ENCODE results near the gene OR1M1.

OR1M1 gene

DNA sequence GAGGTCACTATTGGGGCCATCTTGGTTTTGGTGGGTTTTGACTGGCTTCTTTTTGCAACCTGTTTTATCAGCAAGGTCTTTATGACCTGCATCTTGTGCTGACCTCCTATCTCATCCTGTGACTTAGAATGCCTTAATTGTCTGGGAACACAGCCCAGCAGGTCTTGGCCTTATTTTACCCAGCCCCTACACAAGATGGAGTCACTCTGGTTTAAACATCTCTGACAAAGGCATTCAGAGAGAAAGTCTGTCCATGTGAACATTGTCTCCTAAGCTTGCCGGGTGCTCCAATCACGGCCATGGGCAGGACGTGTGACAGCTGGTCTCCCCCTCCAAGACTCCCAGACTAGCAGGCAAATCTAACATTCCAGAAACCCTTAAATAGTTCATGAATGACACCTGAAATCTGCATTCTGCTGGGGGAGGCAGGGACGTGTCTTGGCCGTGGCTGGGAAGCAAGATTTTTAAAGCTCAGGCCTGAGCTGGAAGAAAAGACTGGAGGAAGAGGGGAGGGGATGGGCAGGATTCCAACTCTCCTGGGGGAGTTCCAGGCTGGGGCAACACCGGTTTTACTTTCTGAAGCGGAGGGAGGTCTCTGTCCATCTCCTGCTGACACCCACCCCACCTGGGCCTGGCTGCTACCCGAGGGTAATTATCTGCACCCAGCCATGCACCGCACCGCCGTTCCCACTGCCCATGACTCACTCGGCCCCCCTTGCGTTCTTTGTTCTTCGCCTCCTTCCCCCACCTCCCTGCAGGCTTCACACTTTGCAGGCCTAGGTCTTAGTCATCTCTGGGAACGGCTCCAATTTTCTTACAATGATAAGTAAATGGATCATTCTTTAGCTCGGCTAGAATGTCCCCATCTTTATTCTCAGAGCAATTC lies 11.6 kb upstream of the OR1M1 start:
- DNase-seq (ENCODE audit: low spot score), result peak; percentile 92

DNA sequence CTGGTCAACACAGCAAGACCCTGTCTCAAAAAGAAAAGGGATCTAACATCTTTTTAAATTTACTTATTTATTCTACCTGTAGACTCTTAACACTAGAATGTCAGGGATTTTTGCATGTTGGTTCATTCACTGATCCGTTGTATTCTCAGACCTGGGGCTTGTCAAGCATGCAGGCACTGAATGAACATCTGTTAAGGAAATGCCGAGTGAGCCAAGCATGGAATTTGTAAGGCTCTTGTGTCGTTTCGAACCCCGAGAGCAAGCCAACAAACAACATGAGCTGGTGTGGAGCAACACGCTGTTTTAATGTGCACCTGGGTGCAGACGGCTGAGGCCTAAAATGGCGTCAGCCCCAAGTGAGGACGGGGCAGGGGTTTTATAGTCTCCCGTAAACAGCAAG lies 10.0 kb upstream of the OR1M1 start:
- no peak for DNase-seq (ENCODE audit: low spot score)

DNA sequence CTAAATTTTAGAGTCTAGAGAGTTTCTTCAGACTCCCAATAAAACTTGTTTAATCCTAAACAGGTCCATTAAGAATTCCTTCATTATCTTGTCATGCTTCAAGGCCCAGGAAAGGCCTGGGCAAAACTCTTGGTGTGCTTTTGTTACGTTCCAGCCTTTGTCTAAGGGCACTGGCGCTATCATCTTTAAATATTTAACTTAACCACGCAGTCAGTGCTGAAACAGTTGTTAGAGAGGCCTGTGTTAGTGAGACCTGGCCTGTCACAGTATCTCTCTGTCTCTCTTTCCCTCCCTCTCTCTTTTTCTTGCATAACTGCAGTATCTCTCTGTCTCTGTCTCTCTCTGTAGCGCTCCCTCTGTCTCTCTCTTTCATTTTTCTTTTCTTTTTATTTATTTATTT lies 8.2 kb upstream of the OR1M1 start:
- no peak for DNase-seq (ENCODE audit: low spot score)

DNA sequence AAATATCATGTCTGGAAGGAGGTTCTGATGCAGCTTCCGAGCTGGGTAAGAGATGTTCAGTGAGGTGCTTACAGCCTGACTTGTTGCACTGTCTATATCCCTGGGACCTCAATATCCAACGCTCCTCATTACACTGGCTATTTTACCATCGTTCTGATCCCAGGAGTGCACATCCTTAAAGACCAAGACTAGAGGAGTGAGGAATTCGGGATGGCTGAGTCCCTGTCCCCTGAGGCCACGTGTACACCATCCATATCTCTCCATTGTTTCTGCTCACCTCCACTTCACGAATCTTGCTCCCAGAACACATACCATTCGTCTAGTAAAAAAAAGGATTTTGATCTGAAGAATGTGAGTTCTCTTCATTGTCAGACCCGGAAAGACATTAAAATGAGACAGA lies 20.5 kb downstream of the OR1M1 start, which contains the start of gene OR7G2:
Gene OR7G2 (minus strand): TSS at position 101 of the 400 bp plus-strand sequence. CDS start 4,232 bp downstream, outside the sequence.
- no peak for DNase-seq (ENCODE audit: low spot score)

DNA sequence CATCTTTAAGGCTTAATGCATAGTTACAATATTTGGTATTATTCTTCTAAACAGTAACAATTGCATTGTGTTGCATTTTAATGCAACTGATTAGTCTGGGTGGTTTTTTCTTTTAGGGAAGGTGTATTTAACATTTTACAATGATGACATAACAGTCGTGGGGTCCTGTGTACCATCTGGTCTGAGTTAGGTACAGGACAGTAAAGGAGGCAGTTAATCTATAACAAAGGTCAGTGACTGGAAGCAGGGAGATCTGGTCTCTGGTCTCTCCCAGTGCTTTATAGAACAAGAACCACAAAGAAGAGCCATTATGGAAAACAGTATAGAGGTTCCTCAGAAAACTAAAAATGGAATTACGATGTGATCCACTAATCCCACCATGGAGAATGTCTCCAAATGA lies 23.1 kb downstream of the OR1M1 start:
- DNase-seq (ENCODE audit: low spot score), result no peak

DNA sequence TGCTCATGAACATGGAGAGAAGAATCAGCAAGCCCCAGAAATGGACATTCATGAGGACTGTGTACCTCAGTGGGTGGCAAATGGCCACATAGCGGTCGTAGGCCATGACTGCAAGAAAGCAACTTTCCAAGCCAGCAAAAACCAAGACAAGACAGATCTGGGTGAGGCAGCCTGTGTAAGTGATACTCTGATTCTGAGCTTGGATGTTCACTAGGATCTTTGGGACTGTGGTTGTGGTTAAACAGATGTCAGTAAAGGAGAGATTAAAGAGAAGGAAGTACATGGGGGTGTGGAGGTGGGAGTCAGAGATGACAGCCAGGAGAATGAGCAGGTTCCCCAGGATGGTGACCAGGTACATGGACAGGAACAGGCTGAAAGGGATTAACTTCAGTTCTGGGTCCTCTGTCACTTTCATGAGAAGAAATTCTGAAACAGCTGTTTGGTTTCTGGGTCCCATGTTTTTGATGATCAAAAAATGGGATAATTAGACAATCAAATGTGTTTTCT lies 28.5 kb downstream of the OR1M1 start, which contains the start of gene OR7G1:
Gene OR7G1 (minus strand): TSS at position 457 of the 507 bp plus-strand sequence. CDS start 0 bp downstream, at position 457.
- DNase-seq (ENCODE audit: low spot score), result no peak

DNA sequence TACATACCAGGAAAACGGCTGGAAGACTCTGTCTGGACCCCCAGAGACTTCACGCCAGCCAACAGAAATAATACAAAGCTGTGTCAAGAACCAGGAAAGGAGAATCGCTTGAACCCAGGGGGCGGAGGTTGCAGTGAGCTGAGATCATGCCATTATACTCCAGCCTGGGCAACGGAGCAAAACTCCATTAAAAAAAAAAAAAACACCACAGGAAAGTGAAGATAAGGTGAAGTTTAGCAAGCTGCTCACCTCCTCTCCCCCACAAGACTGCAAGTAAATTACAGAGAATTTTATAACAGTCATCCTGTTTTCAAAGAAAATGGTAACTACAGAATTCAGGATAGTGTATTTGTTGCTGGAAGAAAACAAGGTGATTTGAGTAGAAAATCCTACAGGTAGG lies 29.7 kb downstream of the OR1M1 start:
- no peak for DNase-seq (ENCODE audit: low spot score)

DNA sequence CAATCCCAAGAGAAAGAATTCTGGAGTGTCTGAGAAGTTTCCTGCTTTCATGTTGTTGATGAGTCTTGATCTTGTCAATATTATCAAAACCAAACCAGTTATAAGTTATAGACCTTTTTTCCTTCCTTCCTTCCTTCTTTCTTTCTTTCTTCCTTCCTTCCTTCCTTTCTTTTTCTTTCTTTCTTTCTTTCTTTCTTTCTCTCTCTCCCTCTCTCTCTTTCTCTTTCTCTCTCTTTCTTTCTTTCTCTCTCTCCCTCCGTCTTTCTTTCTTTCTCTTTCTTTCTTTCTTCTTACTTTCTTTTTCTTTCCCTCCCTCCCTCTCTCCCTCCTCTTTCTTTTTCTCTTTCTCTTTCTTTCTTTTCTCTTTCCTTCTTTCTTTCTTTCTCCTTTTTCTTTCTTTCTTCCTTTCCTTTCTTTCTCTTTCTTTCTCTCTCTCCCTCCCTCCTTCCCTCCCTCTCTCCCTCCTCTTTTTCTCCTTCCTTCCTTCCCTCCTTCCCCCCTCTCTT lies 40.1 kb downstream of the OR1M1 start, which contains the start of gene OR7G3:
Gene OR7G3 (minus strand): TSS at position 51 of the 506 bp plus-strand sequence. CDS start 0 bp downstream, at position 51.
- DNase-seq (ENCODE audit: low spot score), result no peak

DNA sequence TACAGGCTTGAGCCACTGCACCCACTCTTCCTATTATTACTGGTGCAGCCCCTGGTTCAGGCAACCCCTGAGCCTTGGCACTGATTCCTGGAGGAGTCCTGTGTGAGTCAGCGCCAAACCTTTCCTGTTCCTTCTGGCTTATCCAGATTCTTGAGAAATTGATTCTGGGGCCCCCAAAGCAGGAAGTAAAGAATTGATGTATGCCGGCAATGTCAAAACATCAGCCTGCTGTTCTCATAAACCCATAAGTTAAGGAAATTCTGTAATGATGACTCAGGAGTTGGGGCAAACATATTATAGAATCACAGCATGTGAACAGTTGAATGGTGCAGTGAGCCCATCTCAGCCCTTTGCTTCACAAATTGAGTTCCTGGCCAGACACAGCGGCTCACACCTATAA lies 41.3 kb downstream of the OR1M1 start:
- DNase-seq (ENCODE audit: low spot score), result no peak

DNA sequence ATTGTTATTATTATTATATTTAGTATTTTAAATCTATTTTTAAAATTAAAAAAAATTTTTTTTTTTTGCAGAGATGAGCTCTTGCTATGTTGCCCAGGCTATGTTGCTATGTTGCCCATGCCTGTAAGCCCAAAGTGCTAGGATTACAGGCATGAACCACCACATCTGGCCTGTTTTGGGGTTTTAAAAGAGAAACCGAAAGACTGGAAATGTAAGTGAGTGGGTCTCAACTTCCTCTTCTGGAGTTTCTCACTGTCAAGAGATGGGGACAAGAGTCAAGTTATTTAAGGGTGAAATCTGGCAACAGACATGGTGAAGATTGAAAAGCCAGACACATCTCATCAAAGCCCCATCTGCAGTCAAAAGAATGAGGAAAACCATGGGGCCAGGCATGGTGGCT lies 44.1 kb downstream of the OR1M1 start:
- no peak for DNase-seq (ENCODE audit: low spot score)

DNA sequence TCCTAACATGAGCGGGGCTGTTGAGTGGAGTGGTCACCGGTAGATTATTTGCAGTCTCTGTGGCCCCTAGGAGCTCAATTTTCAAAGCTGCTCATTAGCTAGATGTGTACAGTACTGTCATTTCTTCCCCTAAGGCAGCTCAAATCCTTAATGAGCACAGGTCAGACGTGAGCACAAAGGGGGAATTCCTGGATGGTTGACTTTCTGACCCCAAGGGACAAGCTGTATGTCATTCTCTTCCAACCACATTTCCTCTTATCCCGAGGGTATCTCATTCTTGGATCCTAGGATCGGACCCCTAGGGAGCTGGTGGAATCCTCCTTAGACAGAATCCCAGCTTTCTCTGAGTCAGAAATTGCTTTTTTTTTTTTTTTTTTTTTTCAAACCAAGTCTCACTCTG lies 45.6 kb downstream of the OR1M1 start:
- no peak for DNase-seq (ENCODE audit: low spot score)

DNA sequence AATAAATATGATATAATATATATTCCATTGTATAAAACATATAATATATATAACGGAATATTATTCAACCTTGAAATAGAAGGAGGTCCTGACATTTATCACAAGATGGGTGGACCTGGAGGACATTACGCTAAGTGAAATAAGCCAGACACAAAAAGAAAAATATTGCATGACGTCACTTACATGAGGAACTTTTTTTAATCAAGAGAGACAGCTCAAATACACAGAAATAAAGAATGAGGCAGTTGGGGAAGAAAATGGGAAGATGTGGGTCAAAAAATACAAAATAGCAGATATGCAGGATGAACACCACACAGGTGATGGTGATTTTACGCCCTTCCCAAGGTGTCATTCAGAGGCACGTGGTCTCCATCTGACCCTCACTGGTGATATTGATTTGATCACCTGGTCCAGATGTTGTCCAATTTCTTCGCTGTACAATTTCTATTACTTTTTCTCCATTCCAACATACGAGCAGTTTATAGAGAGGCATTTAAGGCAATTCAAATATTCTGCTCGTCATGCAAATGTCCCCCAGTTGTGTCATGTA lies 52.8 kb downstream of the OR1M1 start:
- DNase-seq (ENCODE audit: low spot score), result no peak

DNA sequence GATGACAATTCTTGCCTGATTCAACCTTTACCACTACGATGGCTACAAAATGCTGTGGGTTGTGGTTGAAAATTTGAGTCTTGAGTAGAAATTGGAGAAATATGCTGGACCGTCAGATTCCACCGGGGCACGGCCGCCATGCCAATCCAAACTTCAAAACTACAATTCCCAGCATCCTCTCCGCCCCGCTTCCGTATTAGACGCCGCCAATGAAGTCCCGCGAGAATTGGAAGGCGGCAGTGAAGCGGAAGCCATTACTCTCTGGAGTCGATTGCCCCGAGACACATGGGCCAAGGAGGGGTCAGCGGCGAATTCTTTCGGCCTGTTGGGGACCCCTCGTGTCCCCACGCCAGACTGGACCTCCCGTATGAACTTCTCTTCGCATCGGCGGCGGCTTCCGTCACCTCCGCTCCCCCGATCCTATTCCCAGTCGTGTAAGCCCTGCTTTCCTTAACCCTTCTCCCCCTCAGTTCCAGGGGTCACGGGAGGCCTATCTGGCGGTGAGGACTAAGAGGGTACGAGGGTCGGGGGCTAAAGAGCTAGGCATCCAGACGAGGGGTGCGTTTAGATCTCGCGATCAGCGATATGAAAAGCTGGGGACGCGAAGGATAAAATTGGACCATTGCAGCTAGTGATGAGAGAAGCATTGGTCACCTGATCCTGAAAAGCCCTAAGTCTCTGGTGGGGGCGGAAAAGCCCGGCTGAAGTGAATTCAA lies 53.5 kb downstream of the OR1M1 start, which contains the start of gene ZNF317:
Gene ZNF317 (plus strand): TSS at position 239 of the 716 bp plus-strand sequence. CDS start 15,620 bp downstream, outside the sequence.
- peak; percentile 91 for DNase-seq (ENCODE audit: low spot score)

DNA sequence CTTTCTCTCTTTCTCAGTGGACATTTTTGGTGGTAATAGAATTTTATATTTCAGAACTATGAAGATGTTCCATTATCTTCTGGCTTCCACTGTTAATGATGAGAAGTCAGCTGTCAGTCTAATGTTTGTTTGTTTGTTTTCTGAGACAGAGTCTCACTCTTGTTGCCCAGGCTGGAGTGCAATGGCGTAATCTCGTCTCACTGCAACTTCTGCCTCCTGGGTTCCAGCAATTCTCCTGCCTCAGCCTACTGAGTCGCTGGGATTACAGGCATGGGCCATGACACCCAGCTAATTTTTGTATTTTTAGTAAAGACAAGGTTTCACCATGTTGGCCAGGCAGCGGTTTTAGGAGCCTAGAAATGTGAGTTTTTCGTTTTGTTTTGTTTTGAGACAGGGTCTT lies 58.1 kb downstream of the OR1M1 start:
- DNase-seq (ENCODE audit: low spot score), result peak; percentile 16

Measured in SW480 (cell line).